ENCODE data around the gene SFMBT2.
"Not testable (repeated sequence)": the region's sequence is repeated elsewhere in the genome, so short reads cannot be mapped to it uniquely, and the experiment has no call there.

SFMBT2 gene

DNA sequence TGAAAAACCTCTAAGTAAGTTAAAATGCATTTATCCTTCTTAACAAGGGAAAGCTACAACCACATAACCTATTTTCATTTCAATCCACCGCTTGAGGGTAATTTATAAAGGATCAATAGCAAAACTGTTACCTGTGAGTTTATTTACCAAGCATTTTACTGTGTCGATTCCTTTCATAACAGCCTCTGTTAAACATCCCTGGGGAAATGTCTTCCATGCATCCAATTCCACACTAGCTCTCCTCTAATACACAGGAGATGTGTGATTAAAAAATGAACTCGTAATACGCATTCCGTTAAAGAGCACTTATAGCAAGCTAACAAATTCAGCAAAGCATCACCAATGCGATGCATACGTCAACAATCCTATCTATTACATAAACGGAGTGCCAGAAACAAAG lies 185.7 kb downstream of the SFMBT2 start:
- DNase-seq (ENCODE audit: low read depth): no peak

DNA sequence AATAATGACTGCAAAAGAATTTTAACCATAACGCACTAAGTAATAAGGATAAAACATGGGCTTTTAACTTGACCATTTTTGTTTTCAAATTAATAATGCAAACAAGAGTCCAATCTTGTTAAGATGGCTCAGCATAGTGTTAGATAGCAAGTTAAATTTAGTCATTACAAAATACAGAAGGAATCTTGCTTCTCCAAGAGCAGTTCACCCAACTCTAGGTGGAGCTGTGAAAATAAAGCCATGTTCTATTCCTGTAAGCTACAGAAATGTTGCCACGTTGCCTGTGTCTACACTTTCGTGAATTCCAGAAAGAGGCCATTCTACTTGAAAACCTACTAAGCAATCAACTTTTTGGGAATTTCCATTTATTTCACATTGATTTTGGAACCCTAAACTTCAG lies 191.9 kb downstream of the SFMBT2 start:
- no peak for DNase-seq (ENCODE audit: low read depth)

DNA sequence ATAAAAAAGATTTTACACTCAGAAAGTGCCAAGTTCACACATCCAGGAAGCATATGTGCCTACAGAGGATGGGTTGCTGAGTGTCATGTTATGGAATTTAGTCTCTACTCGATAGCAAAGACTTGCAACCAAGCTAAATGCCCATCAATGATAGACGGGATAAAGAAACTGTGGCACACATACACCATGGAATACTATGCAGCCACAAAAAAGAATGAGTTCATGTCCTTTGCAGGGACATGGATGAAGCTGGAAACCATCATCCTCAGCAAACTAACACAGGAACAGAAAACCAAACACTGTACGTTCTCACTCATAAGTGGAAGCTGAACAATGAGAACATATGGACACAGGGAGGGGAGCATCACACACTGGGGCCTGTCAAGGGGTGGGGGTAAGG lies 198.1 kb downstream of the SFMBT2 start:
- not testable (repeated sequence) for DNase-seq (ENCODE audit: low read depth)

DNA sequence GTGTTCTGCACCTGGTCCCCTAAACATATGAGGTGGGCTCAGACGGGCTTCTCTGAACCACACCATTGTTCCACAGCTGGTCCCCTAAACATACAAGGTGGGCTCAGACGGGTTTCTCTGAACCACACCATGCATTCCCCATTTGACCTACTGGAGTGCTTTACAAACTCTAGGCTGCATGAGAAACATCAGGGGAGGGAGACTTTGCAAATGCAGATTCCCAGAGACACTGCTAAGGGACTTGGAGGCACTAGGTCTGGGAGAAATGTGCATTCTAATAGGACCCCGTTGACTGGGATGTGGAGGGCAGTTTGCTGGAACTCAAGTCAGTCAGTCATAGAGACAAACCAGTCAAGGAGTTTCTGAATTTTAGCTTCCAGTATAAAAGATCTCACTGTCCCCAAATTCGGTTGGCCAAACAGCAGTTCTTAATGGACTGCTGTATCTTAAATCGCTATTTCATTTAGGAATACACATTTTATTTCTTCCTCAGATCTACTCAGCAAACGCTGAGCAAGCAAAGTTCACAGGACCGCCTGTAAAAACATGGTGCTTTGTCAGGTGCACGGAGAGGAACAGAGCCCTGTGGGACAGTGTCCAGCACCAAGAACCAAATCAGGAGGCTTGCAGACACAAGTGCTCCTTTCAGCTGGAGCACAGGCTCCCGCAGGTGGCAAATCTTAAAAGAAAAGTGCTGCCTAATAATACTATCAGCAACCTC lies 198.8 kb downstream of the SFMBT2 start:
- DNase-seq (ENCODE audit: low read depth): no peak

DNA sequence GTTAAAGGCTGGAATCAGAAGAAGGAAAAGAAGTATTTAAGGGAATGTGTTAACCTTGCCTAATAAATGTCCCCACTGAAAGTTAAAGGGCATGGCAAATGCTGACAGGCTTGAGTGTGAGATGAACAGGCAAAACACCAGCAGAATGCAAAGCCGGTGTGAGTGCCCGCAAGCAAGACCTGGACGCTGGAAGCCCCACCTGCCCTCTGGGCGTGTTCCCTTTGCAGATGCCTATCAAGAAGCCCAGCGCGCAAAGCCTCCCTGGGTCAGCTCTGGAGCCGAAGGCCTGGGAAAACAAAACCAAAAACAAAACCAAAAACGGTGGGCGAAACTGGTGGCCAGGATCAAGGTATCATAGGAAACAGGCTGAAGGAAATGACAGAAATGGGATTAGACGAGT lies 200.3 kb downstream of the SFMBT2 start:
- no peak for DNase-seq (ENCODE audit: low read depth)

DNA sequence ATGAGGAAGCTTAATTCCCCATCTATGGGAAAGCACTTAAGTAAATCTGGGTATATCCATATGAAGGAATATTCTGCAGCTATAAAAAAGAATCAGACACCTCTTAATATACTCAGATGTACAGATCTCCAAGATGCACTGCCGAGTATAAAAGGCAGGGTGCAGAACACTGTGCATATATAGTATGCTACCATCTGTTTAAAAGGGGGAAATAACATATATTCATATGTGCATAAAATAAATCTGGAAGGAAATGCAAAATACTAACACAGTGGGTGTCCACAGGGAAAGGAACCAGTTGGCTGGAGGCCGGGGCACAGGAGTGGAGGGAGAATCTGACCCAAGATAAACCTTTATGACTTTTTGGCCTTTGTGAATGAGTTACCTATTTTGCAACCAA lies 201.4 kb downstream of the SFMBT2 start:
- no peak for DNase-seq (ENCODE audit: low read depth)

DNA sequence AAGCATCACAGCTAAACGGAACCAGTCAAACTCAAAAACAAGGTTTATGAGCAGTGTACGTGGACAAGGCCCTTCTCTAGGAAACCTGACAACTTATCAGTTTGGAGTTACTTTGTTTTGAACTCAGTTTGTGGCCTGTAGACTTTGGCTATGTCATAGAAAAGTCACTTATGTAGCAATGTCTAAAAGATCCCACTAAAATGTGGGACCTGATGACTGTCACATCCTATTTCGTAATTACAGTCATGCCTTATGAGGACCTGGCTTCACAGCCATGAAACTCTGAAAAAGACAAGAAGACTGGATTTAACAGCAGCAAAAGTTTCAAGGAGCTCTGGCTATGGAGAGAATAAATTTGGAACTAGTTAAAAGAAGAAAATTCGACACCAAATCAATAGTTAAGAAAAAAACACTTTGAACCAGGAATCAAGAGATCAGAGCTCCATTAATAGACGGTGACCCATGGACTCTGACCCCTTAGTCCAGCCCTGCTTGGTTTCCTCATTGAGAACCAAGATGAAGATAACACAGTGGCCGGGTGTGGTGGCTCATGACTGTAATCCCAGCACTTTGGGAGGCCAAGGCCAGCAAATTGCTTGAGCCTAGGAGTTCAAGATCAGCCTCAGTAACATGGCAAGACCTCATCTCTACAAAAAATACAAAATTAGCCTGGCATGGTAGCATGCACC lies 204.3 kb downstream of the SFMBT2 start:
- no peak for DNase-seq (ENCODE audit: low read depth)

DNA sequence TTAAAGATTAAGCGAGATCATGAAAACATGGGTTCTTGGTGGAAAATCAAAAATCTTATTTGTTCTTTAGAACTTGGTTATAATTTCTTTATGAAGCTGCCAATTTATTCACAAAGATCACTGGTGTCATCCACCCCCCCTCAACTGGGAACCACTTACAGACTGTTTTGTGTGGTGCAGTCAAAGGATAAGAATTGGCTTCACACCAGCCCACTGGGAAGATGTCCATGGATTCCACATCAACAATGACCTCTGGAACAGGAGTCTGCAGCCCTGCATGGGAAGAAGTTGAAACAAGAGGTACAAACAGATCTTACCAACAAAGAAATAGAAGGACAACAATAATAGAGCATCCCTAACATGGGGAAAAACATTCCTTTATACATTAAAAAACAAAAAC lies 205.2 kb downstream of the SFMBT2 start:
- DNase-seq (ENCODE audit: low read depth): no peak

DNA sequence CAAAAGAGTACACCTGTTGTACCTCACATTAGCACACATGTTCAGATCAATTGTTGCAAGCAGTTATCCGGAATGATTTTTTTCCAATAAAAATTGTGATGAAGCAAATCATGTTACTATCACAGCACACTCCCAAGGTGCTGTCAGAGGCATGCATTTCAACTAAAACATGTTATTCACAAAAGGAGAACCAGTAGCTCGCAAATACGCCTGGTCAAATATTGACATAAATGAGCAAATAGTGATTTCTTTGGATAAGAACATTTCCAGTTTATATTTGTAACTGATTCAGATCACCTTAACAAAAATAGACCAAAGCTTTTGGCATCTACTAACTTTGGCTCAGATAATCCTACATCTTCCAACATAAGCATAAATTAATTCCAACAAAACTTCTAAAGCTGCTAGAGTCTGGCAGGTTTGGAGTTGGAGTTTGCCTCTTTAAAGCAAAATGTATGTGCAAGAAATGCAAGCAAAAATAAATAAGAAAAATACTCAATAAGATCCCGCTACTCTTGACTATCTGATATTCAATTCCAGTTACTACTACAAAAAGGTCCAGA lies 208.0 kb downstream of the SFMBT2 start:
- no peak for DNase-seq (ENCODE audit: low read depth)

DNA sequence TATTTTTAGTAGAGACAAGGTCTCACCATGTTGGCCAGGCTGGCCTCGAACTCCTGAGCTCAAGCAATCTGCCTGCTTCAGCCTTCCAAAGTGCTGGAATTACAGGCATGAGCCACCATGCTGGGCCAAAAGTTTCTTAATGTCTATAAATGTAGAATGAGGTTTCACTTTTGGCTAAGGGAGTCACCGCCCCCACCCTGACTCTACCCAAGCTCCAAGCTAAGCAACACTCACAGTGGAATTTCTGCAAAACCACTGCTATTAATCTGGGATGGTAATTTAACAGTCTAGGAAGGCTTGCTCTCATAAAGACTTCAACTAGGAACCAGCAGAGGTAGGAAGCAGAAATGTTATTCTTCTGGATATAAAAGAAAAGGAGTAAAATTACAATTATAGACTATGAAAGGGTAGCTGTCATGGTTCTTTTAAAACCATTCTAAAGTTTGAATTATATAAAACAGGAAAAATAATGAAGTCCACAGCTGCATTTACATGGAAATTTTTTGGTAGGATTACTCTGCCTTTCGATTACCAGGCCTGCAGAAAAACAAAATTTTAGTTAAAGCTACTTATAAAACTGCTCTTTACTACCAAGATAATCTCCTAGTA lies 211.6 kb downstream of the SFMBT2 start:
- no peak for DNase-seq (ENCODE audit: low read depth)

DNA sequence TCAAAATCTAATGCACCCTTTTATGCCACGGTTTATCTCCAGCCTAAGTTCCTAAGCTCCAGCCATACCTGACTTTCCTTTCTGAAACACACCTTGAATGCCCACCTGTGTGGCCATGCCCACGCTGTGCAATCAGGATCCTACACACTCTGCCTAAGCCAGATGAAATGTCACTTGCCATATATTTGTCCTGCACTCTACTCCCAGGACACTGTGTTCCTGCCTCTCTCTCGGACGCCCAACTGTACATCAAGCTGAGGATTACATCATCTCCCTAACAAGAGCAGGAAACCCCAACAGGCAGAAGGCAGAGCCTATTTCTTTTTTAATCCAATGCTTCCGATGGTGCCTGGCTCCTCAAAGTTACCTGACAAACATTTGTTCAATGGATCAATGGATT lies 214.6 kb downstream of the SFMBT2 start:
- no peak for DNase-seq (ENCODE audit: low read depth)

DNA sequence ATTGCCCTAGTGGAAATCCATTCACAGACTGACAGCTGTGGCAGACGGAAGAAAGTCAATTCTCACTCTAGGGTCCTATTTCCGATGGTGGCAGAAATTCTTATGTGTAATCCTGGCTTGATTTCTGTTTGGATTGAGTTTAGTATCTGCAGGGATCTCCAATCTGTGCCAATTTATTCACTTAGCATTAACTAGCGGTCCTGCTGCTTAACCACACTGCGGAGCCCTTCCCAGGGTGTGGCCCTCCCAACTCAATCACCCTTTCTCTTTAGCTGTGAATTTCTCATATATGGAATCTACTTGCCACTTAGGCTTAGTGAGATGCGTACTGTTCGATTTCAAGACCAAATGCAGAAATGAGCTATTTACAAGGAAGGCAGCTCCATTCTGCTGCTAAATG lies 215.7 kb downstream of the SFMBT2 start:
- DNase-seq (ENCODE audit: low read depth): no peak

DNA sequence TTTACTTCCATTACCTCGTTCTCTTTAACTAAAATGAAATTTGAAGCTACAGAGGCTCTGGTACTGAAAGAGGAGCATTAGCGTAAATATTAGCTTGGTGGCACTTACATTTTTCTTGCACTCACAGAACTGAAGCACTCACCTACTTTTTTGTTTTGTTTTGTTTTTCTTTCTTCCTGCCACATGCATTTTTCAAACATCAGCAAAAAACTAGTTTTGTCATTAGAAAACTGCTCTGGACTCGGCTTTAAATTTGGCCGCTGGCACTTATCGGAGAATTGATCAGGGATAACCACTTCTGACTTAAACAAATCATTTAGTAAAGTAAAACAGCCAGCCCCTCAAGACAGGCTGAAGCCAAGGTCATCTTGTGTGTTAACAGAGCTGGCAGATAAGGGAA lies 216.3 kb downstream of the SFMBT2 start:
- no peak for DNase-seq (ENCODE audit: low read depth)

DNA sequence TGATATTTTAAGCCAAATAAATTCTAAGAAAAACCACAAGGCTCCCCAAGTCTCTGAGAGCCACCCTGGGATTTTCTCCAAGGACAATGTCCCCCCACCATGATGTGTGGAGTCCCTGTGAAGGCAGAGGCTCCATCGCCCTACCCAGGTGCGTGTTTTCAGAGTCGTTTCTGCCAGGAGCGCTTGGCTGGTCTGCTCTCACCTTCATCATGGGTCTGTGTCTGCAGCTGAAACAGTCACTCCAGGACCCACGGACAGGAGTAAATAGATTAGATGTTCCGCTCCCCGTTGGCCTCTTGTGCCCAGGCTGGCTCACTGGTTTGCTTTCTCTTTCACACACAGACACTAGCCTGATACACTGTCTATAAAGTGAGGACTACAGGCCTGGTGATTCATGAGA lies 217.5 kb downstream of the SFMBT2 start:
- DNase-seq (ENCODE audit: low read depth): peak; percentile 9

DNA sequence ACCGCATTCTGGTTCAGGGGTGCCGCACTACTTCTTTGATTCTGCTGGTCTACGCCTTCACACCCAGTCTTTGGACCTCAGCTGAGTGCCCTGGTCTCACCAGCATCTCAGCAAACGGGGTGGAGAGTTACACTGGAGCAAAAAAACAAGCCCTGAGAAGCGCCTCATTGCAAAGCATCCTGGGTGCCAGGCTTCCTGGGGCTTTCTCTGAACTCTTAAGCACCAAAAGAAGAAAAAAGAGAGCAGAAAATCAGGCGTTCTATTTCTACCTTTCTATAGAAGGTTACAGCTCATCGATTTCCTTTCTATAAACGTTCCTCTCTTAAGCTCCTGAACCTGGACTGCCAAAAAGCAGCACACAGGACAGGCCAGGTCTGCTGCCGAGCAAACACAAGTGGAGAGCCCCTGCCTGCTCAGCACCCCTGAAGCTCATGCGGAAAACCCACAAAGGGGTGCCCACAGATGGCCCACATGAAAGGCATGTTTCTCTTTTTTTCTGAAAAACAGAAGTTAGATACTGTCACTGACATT lies 217.9 kb downstream of the SFMBT2 start:
- DNase-seq (ENCODE audit: low read depth): peak; percentile 28

DNA sequence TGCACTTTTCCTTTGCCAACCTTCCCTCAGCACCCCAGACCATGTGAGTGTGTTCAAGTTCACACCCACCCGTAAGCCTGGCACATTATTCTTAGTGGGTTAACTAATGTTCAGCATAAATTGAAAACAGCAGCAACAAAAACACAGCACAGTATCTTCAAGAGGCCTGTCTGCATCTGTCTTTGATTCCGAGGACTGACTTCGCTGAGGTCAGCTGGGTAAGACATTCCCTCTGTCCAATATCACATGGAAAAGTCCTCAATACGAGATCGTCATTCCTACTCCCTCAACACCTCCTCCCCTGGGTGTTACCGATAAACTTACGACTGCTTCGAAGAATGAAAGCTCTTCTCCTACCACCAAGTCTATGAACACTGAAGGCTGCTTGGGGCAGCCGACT lies 218.8 kb downstream of the SFMBT2 start:
- no peak for DNase-seq (ENCODE audit: low read depth)

DNA sequence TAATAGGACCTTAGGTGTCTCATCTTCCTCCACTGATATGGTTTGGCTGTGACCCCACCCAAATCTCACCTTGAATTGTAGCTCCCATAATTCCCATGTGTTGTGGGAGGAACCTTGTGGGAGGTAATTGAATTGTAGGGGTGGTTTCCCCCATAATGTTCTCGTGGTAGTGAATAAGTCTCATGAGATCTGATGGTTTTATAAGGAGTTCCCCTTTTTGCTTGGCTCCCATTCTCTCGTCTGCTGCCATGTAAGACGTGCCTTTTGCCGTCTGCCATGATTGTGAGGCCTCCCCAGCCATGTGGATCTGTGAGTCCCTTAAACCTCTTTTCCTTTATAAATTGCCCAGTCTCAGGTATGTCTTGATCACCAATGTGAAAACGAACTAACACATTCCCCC lies 220.1 kb downstream of the SFMBT2 start:
- not testable (repeated sequence) for DNase-seq (ENCODE audit: low read depth)

DNA sequence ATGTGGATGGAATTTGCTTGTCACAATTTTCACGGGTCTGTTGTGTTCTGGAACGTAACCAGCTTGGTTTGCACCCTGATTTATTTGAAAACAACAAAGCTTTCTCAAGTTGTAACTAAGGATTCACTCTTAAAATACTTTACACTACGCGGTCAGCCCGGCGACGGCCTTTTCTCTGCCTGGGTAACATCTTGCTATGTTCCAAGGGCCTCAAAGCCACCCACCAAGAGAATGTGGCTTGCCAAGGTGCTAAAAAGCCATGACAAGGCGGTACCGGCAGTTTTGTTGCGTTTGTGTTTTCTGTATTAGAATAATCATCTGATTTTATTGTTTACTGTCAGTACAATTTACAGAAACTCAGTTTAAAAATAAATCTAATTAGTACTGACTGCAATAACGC lies 220.9 kb downstream of the SFMBT2 start:
- DNase-seq (ENCODE audit: low read depth): no peak

DNA sequence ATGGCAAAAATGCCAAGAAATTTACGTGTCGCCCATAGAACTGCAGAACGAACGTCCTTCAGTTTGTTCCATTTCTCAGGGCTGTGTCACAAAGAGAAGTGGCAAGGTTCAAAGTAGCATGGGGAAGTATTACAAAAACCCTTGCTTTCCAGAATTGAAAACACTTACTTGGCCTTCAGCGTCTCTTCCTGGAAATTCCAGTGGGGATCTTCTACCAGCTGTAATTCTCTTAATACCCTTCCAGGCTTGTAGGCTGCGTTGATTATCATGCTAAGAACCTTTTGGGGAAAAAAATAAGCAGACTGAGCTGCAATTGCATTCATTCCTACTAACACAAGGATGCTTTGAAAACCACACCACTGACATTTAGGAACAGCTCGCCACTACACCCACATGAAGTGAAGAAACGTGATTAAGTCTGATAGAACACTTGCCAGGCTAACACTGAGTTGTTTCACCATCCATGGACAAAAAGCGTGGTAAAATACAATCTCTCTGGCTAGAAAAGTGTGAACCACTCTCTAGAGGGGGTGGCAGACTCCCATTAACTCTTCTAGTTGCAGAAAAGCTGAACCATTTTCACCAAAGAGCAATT lies 222.3 kb downstream of the SFMBT2 start:
- no peak for DNase-seq (ENCODE audit: low read depth)

DNA sequence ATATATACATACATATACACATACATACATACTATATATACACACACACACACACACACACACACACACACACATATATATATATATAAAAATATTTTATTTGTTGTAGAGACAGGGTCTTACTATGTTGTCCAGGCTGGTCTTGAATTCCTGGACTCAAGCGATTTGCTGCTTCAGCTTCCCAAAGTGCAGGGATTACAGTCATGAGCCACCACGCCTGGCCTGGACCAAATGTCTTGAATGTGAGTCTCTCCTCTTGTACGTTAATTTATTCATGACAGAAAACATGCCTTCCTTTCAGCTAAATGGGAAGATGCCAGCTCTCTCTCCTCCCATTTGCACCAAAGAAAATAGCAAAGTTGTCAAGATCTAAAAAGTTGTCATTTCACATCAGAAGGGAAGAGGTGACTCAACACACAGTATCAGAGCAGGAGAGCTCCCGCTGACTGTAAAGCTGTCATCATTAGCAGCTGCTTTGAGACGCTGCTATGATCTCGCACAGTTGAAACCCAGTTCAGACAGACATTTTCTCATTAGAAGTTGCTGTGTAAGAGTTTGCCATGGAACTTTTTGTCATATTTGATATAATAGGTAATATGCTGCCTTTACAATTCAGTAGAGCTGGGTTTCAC lies 224.3 kb downstream of the SFMBT2 start:
- no peak for DNase-seq (ENCODE audit: low read depth)

DNA sequence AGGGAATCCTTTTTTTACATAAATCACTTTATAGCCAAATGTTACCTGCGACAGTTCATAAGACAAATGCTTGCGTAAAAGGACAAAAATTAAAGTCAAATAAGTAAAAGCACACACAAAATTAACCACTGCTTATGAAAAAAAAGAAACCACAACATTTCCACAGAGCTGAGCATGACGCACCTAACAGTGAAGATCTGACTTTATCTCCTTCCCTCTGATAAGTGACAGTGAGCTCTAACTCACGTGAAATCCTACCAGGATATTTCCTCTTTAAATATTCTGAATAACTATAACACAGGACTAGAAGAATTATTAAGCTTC lies 225.5 kb downstream of the SFMBT2 start:
- no peak for DNase-seq (ENCODE audit: low read depth)

DNA sequence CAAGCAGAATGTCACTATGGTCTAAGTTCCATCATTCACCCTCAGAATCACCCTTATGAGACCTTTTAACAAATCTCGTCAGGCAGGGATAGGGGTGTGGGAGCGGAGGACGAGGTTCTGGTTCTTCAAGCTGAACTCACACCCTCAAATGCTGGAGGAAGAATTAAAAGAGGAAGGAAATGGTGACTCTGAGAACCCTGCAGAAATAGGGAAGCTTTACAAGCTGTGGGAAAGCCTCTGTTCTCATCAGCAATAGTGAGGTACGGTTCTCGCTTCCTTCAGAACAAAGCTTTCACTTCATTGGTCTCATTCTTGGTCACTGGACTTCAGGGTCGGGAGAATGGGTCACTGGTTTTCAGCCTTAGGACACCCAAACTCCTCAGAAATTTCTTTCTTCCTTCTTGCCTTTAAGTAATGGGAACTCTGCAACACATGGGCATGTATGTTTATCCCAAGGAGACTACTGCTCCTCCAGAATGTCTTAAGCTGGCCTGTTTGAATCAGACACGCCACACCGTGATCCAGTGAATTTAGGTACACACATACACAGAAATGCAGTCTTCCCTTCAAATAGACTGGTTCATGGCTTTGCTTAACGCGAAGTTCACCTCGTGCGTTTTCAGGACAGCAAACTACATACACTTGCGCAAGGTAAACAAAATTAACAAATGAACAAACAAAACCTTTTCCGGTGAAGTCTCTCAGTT lies 226.0 kb downstream of the SFMBT2 start:
- DNase-seq (ENCODE audit: low read depth): no peak
